Effector CD8-positive, alpha-beta T cell (primary cell): Measurements from ENCODE around the gene TTC23L.

Experiments
- DNase-seq: peaks from one replicate; lab custom pipeline; 2025; lab: John Stamatoyannopoulos, UW

TTC23L gene

GRCh38 chr5:34870382-34870781, 31.4 kb downstream of the TTC23L start:
- no peak for DNase-seq

DNA sequence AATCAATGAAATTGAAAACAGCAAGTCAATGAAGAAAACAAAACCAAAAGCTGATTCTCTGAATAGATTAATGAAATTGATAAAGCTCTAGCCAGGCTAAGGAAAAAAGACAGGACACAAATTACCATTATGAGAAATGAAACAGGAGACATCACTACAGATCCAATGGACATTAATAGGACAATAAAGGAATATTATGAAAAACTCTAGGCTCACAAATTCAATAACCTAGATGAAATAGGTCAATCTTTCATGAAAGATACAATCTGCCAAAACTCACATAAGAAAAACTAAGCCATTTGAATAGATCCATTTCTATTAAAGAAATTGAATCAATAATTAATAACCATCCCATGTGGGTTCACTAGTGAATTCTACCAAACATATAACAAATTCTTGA, 37.3 kb downstream of the TTC23L start:
- DNase-seq, result no peak

DNA sequence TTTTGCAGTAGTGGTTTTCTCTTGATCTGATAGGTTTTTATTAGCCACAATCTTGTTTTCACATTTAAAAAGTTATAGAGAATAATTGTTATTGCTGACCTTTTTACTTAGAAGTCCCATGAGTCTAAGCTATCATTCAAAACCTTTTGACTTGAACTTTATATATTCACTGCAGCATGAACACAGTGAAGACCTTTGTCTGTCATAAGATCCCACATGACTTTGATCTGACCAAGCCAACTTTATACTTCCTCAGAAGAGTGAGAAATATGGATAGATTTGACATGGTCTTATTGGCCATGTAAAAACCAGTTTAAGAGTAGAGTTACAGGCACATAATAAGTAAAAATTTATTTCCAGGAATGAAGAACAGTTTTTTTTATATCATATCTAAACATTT, 42.3 kb downstream of the TTC23L start:
- DNase-seq, result no peak

- DNase-seq, result no peak
Measured at GRCh38 chr5:34886392-34887119, 47.6 kb downstream of the TTC23L start.

- DNase-seq, result no peak
Measured at GRCh38 chr5:34889394-34889793, 50.4 kb downstream of the TTC23L start.

GRCh38 chr5:34891981-34892380, 53.0 kb downstream of the TTC23L start:
- DNase-seq, result no peak

- no peak for DNase-seq
Measured at GRCh38 chr5:34892414-34892813, 53.5 kb downstream of the TTC23L start.

DNA sequence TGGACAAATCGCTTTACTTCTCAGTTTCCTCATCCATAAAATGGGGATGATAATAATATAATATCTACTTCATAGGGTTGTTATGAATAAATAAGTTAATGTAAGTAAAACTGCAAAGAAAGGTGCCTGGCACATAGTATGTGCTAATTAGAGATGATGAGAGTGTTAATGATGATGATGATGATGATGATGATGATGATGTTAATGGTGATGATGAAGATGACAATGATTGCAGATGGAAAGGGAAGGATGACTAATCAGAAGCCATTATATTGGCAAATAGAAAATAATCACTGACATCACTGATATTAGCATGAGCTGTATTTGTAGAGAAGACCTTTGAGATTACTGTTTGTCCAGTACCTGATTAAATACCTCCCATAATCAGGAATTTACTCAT, 55.8 kb downstream of the TTC23L start:
- no peak for DNase-seq

GRCh38 chr5:34895641-34896419, 56.9 kb downstream of the TTC23L start:
- no peak for DNase-seq

GRCh38 chr5:34897646-34898045, 58.7 kb downstream of the TTC23L start:
- DNase-seq, result no peak

DNA sequence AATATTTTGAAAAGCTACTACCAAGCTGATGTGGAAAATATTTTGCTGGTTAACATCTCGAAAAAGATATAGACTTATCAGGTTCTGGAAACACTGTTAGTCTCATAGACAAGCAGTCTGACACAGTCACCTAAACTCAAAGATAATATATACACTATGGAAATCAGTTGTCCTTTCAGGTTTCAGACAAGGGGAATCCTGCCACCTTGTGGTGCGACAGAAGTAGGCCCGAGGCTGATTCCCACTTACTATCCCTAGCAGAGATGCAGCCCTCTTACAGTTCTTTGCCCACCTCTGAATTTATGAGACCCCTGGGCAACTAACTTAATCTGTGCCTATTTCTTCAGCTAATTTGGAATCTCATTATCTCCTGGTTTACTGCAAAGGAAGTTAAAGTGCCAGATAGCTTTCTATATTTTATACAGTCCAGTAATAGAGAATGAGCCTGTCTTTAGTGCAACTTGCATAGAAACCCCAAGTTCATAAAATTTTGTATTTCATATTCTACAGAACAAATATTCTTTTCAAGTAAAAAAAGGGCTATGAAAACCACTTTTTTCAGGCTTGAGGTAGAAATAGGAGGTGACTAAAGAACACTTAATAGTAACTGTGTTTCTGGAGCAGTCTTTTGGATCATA, 59.4 kb downstream of the TTC23L start:
- DNase-seq, result peak; percentile 24

GRCh38 chr5:34899066-34899465, 60.1 kb downstream of the TTC23L start:
- no peak for DNase-seq

DNA sequence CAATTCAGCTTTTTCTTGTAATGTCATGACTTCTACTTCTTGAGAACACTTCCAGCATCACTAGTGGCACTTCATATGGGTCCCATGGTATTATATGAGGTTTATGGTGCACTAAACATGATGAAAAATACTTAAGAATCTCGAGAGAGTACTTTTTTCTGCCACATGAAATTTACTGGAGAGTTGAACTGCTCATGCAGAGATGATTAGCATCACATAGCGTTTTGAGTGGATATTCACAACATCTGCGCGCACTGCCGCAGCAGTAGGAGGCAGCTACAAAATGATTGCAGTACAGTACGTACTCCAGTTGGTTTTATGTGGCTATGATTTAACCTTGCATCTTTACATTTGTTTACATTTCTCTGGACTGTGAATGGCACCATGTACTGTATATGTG, 61.7 kb downstream of the TTC23L start:
- DNase-seq, result no peak

GRCh38 chr5:34903260-34903659, 64.3 kb downstream of the TTC23L start:
- no peak for DNase-seq

DNA sequence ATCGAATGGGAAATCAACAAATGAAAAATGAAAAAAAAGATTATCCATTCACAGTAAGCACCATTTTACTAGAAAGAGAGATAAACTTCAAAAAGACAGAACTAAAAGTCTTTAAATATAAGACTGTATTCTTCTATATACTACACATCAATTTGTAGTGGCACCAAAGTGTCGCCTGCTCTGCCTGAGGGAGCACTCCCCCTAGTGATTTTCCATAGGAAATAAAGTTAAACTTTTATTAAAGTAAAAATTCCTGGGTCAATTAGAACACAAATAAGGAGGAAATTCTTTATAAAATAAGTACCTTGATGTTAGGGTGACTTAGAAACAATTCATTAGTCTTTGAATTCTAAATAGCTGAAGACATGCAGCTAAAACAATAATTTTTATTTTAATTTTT, 66.6 kb downstream of the TTC23L start:
- DNase-seq, result no peak

- no peak for DNase-seq
Measured at GRCh38 chr5:34913072-34913471, 74.1 kb downstream of the TTC23L start.

GRCh38 chr5:34914671-34915138, 75.7 kb downstream of the TTC23L start:
- DNase-seq, result no peak

DNA sequence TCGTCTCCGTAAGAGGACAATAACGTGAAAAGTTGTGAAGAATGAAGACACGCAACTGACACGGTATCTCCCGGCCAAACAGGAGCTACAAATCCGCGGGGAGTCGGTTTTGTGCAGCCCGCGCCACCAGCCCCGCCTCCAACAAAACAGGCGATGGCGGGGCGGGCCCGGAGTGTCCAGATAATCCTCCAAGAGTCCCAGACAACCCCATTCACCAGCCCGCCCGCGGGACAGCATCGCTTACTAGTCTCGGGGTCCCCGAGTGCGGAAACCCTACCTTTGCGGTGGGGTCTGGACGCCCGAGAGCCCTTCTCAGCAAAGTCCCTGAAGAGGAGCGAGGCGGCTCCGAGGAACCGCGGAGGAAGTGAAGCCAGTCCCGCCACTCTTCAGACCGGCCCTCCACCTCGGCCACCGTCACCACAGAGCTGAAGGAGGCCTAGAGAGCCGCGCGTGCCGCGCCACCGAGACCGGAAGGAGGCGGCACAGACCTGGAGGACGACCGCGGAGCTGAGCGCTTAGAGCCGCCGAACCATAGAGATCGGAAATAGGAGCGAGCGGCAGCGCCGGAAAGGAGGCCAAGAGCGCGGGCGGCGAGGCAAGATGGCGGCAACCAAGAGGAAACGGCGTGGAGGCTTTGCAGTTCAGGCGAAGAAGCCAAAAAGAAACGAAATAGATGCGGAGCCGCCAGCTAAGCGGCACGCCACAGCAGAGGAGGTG, 76.3 kb downstream of the TTC23L start, which contains the start of the genes BRIX1 and RAD1:
Gene BRIX1 (plus strand): TSS at position 573 of the 717 bp plus-strand sequence. CDS start 28 bp downstream, at position 601.
Gene RAD1 (minus strand): TSS at position 366 of the 717 bp plus-strand sequence. CDS start 612 bp downstream, outside the sequence.
- peak; percentile 78 for DNase-seq

- no peak for DNase-seq
Measured at GRCh38 chr5:34915856-34916192, 76.9 kb downstream of the TTC23L start.

GRCh38 chr5:34916518-34916917, 77.6 kb downstream of the TTC23L start:
- no peak for DNase-seq

DNA sequence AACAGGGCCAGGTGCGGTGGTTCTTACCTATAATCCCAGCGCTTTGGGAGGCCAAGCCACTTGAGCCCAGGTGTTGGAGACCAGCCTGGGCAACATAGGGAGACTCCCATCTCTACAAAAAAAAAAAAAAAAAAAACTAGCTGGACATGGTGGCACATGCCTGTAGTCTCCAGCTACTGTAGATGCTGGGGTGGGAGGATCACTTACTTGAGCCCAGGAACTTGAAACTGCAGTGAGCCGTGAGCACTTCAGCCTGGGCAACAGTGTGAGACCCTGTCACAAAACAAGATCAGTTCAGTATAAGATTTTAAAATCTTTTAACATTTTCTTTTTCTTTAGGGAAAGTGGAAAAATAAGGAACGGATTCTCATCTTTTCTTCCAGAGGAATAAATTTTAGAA, 79.1 kb downstream of the TTC23L start:
- no peak for DNase-seq

- DNase-seq, result no peak
Measured at GRCh38 chr5:34919077-34919476, 80.1 kb downstream of the TTC23L start.
